ENCODE results near the gene DPH3. TPM values are rescaled to one million over a fixed set of nuclear protein-coding genes. Genes with fewer than 3 reads are reported as not detected.
A peak's percentile ranks its signal among the peaks of the same experiment; 100 is the strongest.

The DPH3 gene
- total and polyA plus RNA-seq, 9 of the 15 experiments (the other 6 are each of a cell fraction or from before 2014, with no cell fraction given) = 15.9 to 131 (median 38.7) TPM

DNA sequence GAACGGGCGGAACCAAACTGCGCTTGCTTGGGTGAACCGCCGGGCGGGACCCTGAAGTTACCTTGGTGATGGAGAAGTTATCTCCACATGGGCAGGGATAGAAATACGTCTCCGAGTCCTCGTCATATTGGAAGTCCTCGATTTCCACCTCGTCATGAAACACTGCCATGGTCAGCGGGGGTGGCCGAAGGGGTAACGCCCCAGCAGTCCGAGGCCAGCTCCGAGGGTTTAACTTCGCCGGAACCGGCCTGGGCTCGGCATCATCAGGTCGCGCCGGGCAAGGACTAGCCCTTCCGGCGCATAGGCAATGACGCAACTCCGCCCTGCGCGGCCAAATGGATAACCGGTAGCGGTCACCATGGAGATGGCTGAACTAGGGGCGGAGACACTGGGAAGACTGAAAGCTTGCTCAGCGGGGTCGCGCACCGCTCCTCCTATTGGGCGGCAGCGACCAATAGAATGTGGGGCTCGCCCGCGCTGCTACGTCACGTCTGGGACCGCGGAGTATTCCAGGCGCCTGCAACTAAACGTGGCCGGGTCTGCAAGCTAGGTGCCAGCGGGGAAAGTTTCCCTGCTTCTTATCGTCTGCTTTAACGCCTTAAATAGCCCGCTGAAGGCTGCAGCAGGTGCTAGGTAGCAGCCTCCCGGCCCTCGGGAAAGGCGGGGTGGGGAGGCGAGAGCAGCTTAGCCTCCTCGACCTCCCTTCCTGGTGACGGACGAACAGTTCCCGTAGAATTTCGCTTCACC lies at the start of gene DPH3, which contains the start of gene OXNAD1 (continued):
- TF ChIP-seq ZNF121 (CRISPR knock-in tag; conservative IDR thresholded peaks at IDR 0.05) (no peak), NBN (IDR thresholded peaks at IDR 0.05; ENCODE audit: low read depth) (peak; percentile 96), NONO (IDR thresholded peaks at IDR 0.05; ENCODE audit: low read depth in 2 of 2, low read length in 1 of 2) (peak in 1 of 2 experiments; percentile 93; a peak in 2 of 4 replicates), BMI1 (IDR thresholded peaks at IDR 0.05; ENCODE audit: low read length) (peak; percentile 29; the same call in 1 of the 2 replicates), NCOA2 (IDR thresholded peaks at IDR 0.05; ENCODE audit: partially characterized antibody in 2 of 2) (no peak), POLR2A (conservative IDR thresholded peaks at IDR 0.05) (peak; percentile 96), KDM2B (CRISPR knock-in tag; IDR thresholded peaks at IDR 0.05) (no peak), NUFIP1 (IDR thresholded peaks at IDR 0.05; ENCODE audit: partially characterized antibody) (peak; percentile 37), SMARCA5 (IDR thresholded peaks at IDR 0.05) (no peak), SP1 (CRISPR knock-in tag; IDR thresholded peaks at IDR 0.05) (peak; percentile 96), ZBTB8A (IDR thresholded peaks at IDR 0.05; ENCODE audit: partially characterized antibody) (no peak), POU5F1 (IDR thresholded peaks at IDR 0.05; ENCODE audit: borderline replicate concordance, low read depth, low read length, partially characterized antibody) (peak; percentile 65), ZNF347 (CRISPR knock-in tag; IDR thresholded peaks at IDR 0.05; ENCODE audit: low read depth) (no peak), PHF8 (IDR thresholded peaks at IDR 0.05; ENCODE audit: borderline replicate concordance, low read length) (peak; percentile 89), CEBPB (tag; IDR thresholded peaks at IDR 0.05) (peak; percentile 94), PPARD (CRISPR knock-in tag; IDR thresholded peaks at IDR 0.05) (no peak), ETV5 (CRISPR knock-in tag; IDR thresholded peaks at IDR 0.05; ENCODE audit: low read depth) (peak; percentile 81), CCNT2 (IDR thresholded peaks at IDR 0.05; ENCODE audit: borderline replicate concordance, extremely low read depth, insufficient read length, low read depth, low read length) (peak; percentile 39), CREB1 (IDR thresholded peaks at IDR 0.05) (peak; percentile 100), CREB1 (CRISPR knock-in tag; IDR thresholded peaks at IDR 0.05) (peak; percentile 100), ETV1 (tag; conservative IDR thresholded peaks at IDR 0.05; ENCODE audit: low read depth) (peak; percentile 79), HNRNPK (IDR thresholded peaks at IDR 0.05; ENCODE audit: low read depth, low read length, poor library complexity, severe bottlenecking) (no peak)
- TF ChIP-seq, protein P1, sequence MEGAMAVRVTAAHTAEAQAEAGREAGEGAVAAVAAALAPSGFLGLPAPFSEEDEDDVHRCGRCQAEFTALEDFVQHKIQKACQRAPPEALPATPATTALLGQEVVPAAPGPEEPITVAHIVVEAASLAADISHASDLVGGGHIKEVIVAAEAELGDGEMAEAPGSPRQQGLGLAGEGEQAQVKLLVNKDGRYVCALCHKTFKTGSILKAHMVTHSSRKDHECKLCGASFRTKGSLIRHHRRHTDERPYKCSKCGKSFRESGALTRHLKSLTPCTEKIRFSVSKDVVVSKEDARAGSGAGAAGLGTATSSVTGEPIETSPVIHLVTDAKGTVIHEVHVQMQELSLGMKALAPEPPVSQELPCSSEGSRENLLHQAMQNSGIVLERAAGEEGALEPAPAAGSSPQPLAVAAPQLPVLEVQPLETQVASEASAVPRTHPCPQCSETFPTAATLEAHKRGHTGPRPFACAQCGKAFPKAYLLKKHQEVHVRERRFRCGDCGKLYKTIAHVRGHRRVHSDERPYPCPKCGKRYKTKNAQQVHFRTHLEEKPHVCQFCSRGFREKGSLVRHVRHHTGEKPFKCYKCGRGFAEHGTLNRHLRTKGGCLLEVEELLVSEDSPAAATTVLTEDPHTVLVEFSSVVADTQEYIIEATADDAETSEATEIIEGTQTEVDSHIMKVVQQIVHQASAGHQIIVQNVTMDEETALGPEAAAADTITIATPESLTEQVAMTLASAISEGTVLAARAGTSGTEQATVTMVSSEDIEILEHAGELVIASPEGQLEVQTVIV (CRISPR knock-in tag; IDR thresholded peaks at IDR 0.05; ENCODE audit: borderline replicate concordance) = no peak
- TF ChIP-seq, protein P2, sequence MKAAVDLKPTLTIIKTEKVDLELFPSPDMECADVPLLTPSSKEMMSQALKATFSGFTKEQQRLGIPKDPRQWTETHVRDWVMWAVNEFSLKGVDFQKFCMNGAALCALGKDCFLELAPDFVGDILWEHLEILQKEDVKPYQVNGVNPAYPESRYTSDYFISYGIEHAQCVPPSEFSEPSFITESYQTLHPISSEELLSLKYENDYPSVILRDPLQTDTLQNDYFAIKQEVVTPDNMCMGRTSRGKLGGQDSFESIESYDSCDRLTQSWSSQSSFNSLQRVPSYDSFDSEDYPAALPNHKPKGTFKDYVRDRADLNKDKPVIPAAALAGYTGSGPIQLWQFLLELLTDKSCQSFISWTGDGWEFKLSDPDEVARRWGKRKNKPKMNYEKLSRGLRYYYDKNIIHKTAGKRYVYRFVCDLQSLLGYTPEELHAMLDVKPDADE (conservative IDR thresholded peaks at IDR 0.05; ENCODE audit: control insufficient read depth, low read depth, low read length) = peak; percentile 49; the same call in 1 of the 2 replicates

All from K562 (cell line).